Measurements from ENCODE around the gene HNF4A.

HNF4A gene

DNA sequence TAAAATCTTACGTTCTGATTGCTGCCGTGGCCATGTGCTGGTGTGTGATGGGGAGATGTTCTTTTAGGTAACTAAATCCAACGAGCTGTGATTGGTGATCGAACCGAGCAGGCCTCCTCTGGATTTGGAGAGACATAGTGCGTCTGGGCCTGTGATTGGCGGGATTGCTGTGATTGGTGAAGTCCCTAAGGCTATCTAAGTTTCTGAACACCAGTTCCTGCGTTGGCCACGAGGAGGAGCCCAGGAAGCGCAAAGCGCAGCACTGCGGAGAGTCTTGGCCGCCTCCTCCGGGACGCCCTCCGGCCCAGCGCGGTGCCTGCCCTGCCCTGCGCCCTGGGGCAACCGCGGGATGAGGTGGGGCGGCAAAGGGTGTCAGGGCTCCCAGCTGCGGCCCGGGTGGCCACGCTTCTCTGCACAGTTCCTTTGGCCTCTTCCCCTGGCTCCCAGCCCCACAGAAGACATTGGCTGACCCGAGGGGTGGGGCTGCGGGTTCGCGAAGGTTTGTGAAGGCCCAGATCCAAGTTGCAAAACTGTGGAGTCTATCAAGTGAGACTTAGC lies 33.0 kb downstream of the HNF4A start:
- peak in 37 of 42 donors; percentile 6 to 75 (median 40) for DNase-seq
- intact Hi-C loops (cut with DNase I) = loop anchor here (5.0 kb wide), 1 partner anchor 224 kb away; no protein-coding TSS in a partner anchor

DNA sequence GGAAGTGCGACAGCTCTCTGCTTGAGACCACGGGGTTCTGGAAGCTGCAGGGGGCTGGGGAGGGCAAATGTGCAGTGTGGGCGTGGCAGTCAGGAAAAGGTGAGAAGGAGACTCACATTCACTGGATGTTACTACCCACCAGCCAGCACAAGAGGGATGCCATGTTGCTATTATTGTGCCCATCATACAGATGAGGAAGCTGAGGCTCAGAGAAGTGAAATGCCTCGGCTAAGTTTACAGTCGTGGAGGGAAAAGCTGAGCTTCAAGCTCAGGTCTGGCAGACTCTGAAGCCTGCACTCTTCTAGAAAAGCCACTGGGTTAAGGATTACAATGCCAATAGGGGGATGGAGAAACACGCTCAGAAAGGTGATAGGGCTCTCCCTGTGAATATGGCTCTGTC lies 34.4 kb downstream of the HNF4A start:
- intact Hi-C loops (cut with DNase I) = loop anchor here (5.0 kb wide), 1 partner anchor 222 kb away; no protein-coding TSS in a partner anchor
- DNase-seq = no peak

GRCh38 chr20:44390280-44390679 lies 34.8 kb downstream of the HNF4A start:
- DNase-seq = no peak
- intact Hi-C loops (cut with DNase I) = no loop called here

DNA sequence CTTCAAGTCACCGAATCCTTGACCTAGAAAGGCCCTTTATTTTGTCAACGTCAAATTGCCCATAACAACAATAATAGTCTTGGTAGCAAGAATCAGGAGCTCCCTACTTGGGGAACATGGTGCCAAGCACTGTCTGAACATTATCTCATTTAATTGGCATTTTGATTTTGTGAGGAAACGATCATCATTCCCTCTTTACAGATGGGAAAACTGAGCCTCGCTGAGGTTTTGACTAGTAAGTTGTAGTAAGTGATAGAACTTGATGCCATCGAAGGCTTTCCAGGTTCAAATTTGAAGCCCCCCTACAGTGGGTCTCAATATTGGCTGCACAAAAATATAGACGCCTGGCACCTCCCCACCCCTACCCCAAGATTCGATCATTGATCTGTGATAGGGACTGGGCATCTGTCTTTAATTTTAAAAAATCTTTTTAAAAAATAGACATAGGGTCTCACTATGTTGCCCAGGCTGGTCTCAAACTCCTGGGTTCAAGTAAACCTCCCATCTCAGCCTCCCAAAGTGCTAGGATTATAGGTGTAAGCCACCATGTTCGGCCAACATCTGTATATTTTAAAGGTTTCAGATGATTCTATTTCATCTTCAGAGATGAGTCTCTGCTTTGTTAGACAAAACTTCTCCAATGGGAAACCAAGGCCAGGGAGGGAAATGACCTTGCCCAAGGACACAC lies 36.7 kb downstream of the HNF4A start:
- intact Hi-C loops (cut with DNase I) = no loop called here
- DNase-seq = no peak

DNA sequence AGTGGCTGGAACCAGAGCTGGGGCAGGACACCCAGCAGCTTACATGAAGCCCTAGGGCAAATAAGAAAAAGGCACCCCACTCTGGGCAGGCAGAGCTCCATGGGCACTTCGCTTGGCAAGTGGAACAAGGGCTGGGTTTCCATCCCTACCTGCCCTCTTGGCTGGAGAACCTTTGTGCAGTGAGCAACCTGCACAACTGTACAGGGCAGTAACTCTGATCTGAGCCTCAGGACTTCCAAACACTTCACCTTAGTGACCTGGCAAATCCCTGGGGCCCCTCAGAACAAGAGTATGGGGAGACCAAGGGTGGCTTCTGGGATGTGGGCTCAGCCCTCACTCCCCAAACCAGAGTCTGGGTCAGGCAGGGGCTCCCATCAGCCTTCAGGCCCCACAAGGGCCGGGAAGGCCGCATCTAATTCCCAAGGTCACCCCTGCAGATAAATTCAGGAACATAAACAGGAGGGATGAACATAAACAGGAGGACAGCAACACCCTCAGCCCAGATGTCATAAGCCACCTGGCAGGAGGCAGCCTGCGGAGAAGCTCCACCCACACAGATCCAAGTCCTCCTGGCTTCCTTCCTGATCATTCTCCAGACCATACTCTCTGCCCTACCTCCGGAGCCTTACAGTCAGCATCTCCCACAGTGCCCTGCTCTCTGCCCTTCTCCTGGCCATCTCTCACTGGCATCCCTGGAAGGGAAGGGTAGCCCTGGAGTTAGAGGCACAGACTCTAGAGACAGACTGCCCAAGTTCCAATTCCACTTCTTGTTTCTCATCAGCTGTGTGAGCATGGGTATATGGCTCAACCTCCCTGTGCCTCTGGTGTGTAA lies 37.5 kb downstream of the HNF4A start:
- intact Hi-C loops (cut with DNase I) = no loop called here
- DNase-seq = peak in 1 of 42 donors; percentile 13

DNA sequence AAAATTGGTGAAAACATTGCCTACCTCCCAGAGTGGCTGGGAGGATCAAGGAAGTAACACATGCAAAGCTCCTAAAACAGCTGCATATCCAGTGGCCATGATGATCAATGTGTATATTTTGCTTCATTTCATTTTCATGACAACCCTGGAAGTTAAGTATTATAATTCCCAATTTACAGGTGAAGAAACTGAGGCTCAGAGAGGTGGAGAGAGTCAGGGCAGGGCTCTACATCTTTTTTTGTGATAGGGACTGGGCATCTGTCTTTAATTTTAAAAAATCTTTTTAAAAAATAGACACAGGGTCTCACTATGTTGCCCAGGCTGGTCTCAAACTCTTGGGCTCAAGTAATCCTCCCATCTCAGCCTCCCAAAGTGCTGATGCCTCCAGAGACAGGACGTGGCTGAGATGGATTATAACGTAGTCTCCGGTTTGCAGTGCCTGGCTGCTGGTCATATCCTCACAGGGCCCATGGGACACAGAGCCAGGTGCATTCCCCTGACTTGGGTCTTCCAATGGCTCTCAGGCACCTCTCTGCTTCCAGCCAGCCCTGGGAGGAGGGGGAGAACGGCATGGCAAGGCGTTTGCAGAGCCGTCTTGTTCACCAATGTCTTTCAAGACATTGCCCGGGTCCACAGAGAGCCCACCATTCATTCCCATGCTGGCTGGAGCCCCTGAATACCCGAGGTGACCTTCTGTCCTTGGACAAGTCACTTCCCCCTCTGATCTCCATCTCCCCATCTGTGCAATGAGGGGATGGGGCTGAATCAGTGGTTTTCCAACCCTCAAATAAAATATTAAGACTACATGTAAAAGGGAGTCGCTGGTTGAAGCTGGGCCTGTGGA lies 38.3 kb downstream of the HNF4A start:
- DNase-seq = peak in 1 of 42 donors; percentile 7
- intact Hi-C loops (cut with DNase I) = no loop called here

GRCh38 chr20:44394452-44394701 lies 38.9 kb downstream of the HNF4A start:
- DNase-seq = peak in 1 of 42 donors; percentile 12
- intact Hi-C loops (cut with DNase I) = no loop called here

- intact Hi-C loops (cut with DNase I) = no loop called here
- peak in 1 of 42 donors; percentile 24 for DNase-seq
These were observed 39.4 kb downstream of the HNF4A start for GRCh38 chr20:44394702-44395460.

GRCh38 chr20:44395461-44396340 lies 40.2 kb downstream of the HNF4A start:
- no peak for DNase-seq
- intact Hi-C loops (cut with DNase I) = no loop called here

DNA sequence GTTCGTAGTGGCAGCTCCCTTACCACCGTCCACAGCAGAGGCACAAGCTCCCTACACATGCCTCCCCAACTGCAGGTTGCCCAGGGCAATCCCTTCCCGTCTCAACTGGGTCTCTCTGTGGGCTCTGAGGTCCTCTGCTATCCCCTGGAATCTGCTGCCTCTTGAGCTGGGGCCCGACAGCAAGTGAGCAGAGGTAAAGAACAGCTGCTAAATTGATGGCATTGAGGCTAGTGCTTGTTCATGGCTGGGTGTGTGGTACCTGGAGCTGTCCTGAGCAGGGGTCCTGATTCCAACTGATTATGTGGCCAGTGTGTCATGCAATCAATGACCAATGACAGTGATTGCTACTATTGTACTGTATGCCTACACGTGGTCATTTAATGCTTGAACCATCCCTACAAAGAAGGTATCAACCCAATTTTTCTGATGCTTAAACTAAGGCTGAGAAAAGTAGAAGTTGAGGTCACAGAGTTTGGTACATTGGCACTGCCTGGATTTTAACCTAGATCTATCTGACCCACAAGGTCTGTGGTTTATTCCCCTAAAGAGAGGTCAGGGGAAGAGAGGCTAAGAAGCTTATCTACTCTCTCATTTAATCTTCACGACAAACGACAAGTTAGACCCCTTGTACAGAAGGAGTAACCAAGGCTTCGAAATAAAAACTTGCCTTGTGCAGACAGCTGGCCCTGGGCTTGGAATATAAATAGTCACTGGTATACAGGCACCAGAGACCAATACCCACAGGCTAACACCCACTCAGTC lies 41.1 kb downstream of the HNF4A start:
- no peak for DNase-seq
- intact Hi-C loops (cut with DNase I) = no loop called here

DNA sequence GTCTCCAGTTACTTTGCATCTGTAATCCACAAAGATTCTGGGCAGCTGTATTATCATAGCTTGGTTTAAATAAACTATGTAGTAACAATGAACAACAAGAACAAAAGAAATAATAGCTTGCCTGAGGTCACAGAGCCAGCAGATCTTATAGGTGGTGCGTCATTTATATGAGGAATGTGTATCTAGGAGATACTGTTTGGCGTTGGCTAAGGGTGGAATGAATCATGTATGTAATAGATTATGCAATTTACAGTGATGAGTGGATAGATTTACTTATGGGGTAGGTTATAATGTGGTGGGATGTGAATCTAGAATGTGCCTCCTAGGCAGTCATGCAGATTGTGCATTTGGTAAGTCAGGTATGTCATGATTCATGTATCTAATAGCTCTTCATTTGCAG lies 42.8 kb downstream of the HNF4A start:
- no peak for DNase-seq
- intact Hi-C loops (cut with DNase I) = no loop called here

DNA sequence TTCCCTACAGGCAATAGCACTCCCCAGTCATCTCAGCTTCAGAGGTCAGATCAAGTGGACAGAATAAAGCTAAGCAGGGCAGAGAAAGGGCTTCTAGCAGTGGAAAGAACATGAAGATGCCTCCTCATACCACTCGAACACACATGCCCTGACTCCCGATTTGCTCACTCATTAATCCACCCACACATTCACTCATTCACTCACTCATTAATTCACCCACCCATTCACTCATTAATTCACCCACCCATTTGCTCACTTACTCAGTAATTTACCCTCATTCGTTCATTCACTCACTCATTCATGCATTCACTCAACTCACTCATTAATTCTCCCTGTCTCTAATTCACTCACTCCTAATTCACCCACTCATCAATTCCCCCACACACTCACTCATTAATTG lies 43.9 kb downstream of the HNF4A start:
- intact Hi-C loops (cut with DNase I) = no loop called here
- DNase-seq = no peak

DNA sequence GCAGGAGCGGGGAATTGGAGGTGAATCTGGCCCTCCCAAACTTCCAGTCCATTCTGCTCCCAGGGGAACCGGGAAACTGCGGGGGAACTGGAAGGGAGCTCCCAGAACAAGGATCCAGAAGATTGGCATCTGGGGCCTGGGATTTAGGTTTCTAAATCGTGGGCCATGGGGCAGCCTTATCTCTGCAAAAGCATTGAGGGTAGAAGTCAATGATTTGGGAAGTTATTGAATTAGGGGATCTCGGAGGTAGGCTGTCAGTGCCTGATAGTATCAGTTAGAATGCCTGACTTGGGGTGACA lies 45.1 kb downstream of the HNF4A start:
- intact Hi-C loops (cut with DNase I) = no loop called here
- DNase-seq = no peak

GRCh38 chr20:44400970-44401769 lies 45.7 kb downstream of the HNF4A start:
- intact Hi-C loops (cut with DNase I) = no loop called here
- peak in 1 of 42 donors; percentile 10 for DNase-seq

- DNase-seq = no peak
- intact Hi-C loops (cut with DNase I) = no loop called here
These were observed 46.4 kb downstream of the HNF4A start for GRCh38 chr20:44401770-44402390.
